OCI-LY3 (cell line): ENCODE data around the gene CDCA7.

ENCODE experiments used
- H2AFZ ChIP-seq: fragments of 200-600, 300-600 bp; shearing (Covaris generic); 2 replicates; pipeline ENCODE4 v1.6.0; 2014; ENCODE audit warnings: antibody characterized with exemption, low read depth, low read length
- H3K27ac ChIP-seq: fragments of 200-600, 300-600 bp; sonication (generic); 2 replicates; pipeline ENCODE4 v1.5.1; 2014; ENCODE audit warnings: mild to moderate bottlenecking, low read length, moderate library complexity, mixed read lengths
- H3K27me3 ChIP-seq: fragments of 200-600, 300-600 bp; sonication (generic); 2 replicates; pipeline ENCODE4 v1.6.1; 2014; ENCODE audit warnings: low read depth, low read length, mixed read lengths
- H3K36me3 ChIP-seq: fragments of 200-600, 300-600 bp; sonication (generic); replicated peaks from 2 replicates; pipeline ENCODE3; 2014; ENCODE audit warnings: low read depth, low read length, mixed read lengths
- H3K4me1 ChIP-seq: fragments of 300-600, 200-600 bp; sonication (generic); 2 replicates; pipeline ENCODE4 v1.6.1; 2014; ENCODE audit warnings: low read length, mixed read lengths
- H3K4me2 ChIP-seq: fragments of 200-600, 300-600 bp; sonication (generic); 2 replicates; pipeline ENCODE4 v1.6.1; 2014; ENCODE audit warnings: low read length, mixed read lengths
- H3K4me3 ChIP-seq: fragments of 300-600, 200-600 bp; sonication (generic); 2 replicates; pipeline ENCODE4 v1.5.1; 2014; ENCODE audit warnings: antibody characterized with exemption, mild to moderate bottlenecking, low read length, moderate library complexity
- H3K79me2 ChIP-seq: fragments of 300-600, 200-600 bp; shearing (Covaris generic); 2 replicates; pipeline ENCODE4 v1.6.1; 2014; ENCODE audit warnings: mild to moderate bottlenecking, low read length, mixed read lengths
- H3K9ac ChIP-seq: fragments of 300-600, 200-600 bp; shearing (Covaris generic); 2 replicates; pipeline ENCODE4 v1.6.0; 2014; ENCODE audit warnings: mild to moderate bottlenecking, low read length, moderate library complexity
- H3K9me3 ChIP-seq: fragments of 200-600, 300-600 bp; shearing (Covaris generic); 2 replicates; pipeline ENCODE4 v1.6.1; 2014; ENCODE audit warnings: low read length, mixed read lengths; ENCODE audit not compliant: insufficient read depth
- H4K20me1 ChIP-seq: fragments of 200-600, 300-600 bp; sonication (generic); 2 replicates; pipeline ENCODE4 v1.6.1; 2016; ENCODE audit warnings: low read length, mixed read lengths; ENCODE audit not compliant: insufficient read depth
- EZH2phosphoT487 ChIP-seq: fragments of 200-600 bp; shearing (Covaris generic); IDR thresholded peaks from 2 replicates; pipeline ENCODE4 v1.6.1; 2018; ENCODE audit warnings: antibody characterized with exemption, mixed run types, low read depth
- TF ChIP-seq, protein P1 (sequence below): fragments of 200-600, 300-600 bp; sonication (generic); IDR thresholded peaks from 2 replicates; pipeline ENCODE4 v1.5.1; 2014; ENCODE audit warnings: antibody characterized with exemption, low read length, low read depth

The CDCA7 gene

DNA sequence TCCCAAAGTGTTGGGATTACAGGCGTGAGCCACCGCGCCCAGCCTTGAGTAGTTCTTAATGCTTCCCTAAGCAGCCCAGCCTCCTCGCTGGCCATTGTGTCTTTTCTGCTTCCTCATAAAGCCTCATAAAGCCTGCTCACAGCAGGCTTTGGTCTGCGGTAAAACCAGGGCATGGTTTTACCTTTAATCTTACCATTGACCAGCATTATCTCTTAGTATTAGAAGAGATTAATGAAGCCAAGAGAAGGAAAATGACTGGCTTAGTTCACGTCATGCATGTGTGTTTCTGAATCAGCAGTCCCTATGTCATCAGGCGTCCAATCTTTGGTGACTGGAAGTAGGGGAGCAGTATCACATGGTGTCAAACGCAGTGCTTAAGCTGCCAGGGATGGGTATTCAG is 14.9 kb upstream of the CDCA7 start:
- H3K27me3 ChIP-seq: no peaks in the 10 kb centered on the region

DNA sequence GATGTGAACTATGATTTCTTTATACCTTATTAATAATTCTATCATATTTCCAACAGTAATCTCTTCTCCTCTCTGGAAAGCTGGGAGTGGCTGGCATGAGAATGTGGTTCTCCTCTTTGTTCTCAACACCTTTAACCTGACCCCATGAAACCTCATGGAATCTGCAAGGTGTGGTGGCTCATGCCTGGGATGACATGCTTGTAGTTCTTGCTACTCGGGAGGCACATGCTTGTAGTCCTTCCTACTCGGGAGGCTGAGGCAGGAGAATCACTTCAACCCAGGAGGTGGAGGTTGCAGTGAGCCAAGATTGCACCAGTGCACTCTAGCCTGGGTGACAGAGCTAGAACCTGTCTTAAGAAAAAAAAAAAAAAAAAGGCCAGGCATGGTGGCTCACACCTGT is 10.8 kb upstream of the CDCA7 start:
- H3K79me2 ChIP-seq: no peaks in the 10 kb centered on the region
- TF ChIP-seq, protein P1, sequence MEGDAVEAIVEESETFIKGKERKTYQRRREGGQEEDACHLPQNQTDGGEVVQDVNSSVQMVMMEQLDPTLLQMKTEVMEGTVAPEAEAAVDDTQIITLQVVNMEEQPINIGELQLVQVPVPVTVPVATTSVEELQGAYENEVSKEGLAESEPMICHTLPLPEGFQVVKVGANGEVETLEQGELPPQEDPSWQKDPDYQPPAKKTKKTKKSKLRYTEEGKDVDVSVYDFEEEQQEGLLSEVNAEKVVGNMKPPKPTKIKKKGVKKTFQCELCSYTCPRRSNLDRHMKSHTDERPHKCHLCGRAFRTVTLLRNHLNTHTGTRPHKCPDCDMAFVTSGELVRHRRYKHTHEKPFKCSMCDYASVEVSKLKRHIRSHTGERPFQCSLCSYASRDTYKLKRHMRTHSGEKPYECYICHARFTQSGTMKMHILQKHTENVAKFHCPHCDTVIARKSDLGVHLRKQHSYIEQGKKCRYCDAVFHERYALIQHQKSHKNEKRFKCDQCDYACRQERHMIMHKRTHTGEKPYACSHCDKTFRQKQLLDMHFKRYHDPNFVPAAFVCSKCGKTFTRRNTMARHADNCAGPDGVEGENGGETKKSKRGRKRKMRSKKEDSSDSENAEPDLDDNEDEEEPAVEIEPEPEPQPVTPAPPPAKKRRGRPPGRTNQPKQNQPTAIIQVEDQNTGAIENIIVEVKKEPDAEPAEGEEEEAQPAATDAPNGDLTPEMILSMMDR: no peak
- TF ChIP-seq EZH2phosphoT487: no peak
- H3K4me1 ChIP-seq: peaks cover 15% of the 10 kb centered on the region
- H3K9me3 ChIP-seq: peaks cover 20% of the 10 kb centered on the region
- no peaks in the 10 kb centered on the region for H3K27me3 ChIP-seq
- H3K4me3 ChIP-seq: no peak overlapping the region
- no peak overlapping the region for H3K9ac ChIP-seq
- H4K20me1 ChIP-seq: no peaks in the 10 kb centered on the region
- no peak overlapping the region for H3K27ac ChIP-seq
- H3K4me2 ChIP-seq: no peak overlapping the region
- H2AFZ ChIP-seq: no peak overlapping the region
- H3K36me3 ChIP-seq: peaks cover 13% of the 10 kb centered on the region

More for the DNA sequence above, 14.9 kb upstream of the CDCA7 start:
- Histone ChIP-seq H4K20me1 (no peaks in the 10 kb centered on the region), H3K9ac (no peak overlapping the region), H3K4me1 (peaks cover 4% of the 10 kb centered on the region), H3K27ac (no peak overlapping the region), H2AFZ (no peak overlapping the region), H3K4me3 (no peak overlapping the region), H3K4me2 (no peak overlapping the region), H3K9me3 (no peaks in the 10 kb centered on the region), H3K36me3 (no peaks in the 10 kb centered on the region), H3K79me2 (no peaks in the 10 kb centered on the region)
- TF ChIP-seq EZH2phosphoT487: no peak
- TF ChIP-seq, protein P1: no peak

DNA sequence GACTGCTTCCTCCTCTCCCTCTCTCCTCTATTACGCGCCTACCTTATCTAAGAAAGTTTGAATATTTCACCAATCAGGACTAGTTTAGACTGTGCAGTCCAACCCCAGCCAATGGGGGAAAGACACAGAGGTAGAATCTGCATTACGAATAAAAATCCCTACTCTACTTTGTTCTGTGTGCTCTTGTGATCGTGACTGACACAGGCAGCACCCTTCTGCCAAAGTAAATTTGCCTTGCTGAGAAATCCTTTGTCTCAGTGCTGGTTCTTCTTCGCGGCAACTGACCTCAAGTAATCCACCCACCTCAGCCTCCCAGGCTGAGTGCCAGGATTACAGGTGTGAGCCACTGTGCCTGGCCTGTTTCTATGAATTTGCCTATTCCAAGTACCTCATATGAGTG is 8.6 kb upstream of the CDCA7 start:
- no peak for TF ChIP-seq EZH2phosphoT487
- TF ChIP-seq, protein P1: no peak
- peaks cover 13% of the 10 kb centered on the region for H3K36me3 ChIP-seq
- no peak overlapping the region for H2AFZ ChIP-seq
- no peak overlapping the region for H3K27ac ChIP-seq
- H3K9ac ChIP-seq: no peak overlapping the region
- H3K4me1 ChIP-seq: peaks cover 26% of the 10 kb centered on the region
- H4K20me1 ChIP-seq: no peaks in the 10 kb centered on the region
- H3K4me2 ChIP-seq: no peak overlapping the region
- no peaks in the 10 kb centered on the region for H3K79me2 ChIP-seq
- no peaks in the 10 kb centered on the region for H3K27me3 ChIP-seq
- no peak overlapping the region for H3K4me3 ChIP-seq
- H3K9me3 ChIP-seq: peaks cover 20% of the 10 kb centered on the region

DNA sequence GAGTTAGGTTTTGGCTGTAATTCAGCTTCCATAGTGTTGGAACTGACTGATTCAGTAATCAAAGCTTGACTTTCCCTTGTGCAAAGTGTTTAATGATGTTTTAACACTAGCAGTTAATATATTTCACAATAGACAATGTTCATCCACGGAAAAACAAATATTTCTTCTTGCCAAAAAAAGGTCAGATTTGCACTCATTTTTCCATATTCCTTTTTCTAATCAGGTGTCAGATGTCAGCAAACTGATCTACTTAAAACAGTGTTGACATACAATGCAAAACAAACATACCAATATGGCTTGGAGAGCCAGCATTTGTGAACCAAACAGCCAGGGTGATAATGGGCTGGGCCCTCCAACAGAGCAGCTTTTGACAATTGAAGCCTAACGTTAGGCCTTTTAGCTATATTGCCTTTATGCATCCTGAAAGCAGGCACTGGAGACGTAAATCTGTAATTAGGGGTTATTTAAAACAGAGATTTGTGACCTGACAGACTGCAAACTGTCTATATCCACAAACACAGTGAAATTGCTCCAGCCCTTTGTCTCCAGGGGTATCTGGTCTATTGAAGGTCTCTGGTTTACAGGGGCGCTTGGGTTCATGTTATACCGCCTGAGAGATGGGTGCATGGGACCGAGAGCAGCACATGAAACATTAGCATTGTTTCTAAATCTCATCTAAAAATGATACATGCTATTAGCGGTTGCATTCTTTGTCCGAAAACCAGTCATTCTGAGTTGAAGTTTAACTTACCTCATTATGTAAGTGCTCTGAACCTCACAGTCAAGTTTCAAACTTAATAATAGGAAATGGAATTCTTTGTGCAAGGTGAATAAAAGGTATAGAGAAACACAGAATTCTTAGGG is 7.1 kb upstream of the CDCA7 start:
- TF ChIP-seq, protein P1: no peak
- no peak for TF ChIP-seq EZH2phosphoT487
- Histone ChIP-seq H3K4me3 (no peak overlapping the region), H3K4me2 (peak overlapping the region; percentile 50), H3K36me3 (peaks cover 13% of the 10 kb centered on the region), H2AFZ (no peak overlapping the region), H3K9ac (no peak overlapping the region), H3K4me1 (peaks cover 26% of the 10 kb centered on the region), H3K27ac (no peak overlapping the region), H3K79me2 (no peaks in the 10 kb centered on the region), H3K9me3 (peaks cover 20% of the 10 kb centered on the region), H3K27me3 (0 out of 2 replicates have a peak, but pooled peaks cover 13% of the 10 kb centered on the region), H4K20me1 (no peaks in the 10 kb centered on the region)
